ENCODE data around the gene LYL1.
A peak's percentile ranks its signal among the peaks of the same experiment; 100 is the strongest.

LYL1 gene

GRCh38 chr19:13098277-13099072, 4.2 kb downstream of the LYL1 start:
- Histone ChIP-seq H3K27ac (no peak overlapping the region), H3K36me3 (ENCODE audit: insufficient read depth, low read length) (no peaks in the 10 kb centered on the region), H3K4me3 (no peak overlapping the region), H3K9me3 (ENCODE audit: low read depth, low read length) (no peaks in the 10 kb centered on the region), H3K9ac (ENCODE audit: insufficient read length) (no peak overlapping the region)
- no peak for DNase-seq (ENCODE audit: low read depth, low spot score)
- TF ChIP-seq EZH2 (IDR thresholded peaks at IDR 0.05) (no peak), POLR2AphosphoS5 (IDR thresholded peaks at IDR 0.05; ENCODE audit: borderline replicate concordance, low read depth, low read length) (no peak), FOXP2 (optimal IDR thresholded peaks at IDR 0.05; ENCODE audit: control extremely low read depth, extremely low read length, insufficient read depth) (no peak)

GRCh38 chr19:13097463-13098258, 5.0 kb downstream of the LYL1 start:
- peak overlapping the region; percentile 73; the same call in 1 of the 2 replicates for H3K27ac ChIP-seq
- no peak overlapping the region for H3K4me3 ChIP-seq
- DNase-seq (ENCODE audit: low read depth, low spot score) = no peak
- H3K9me3 ChIP-seq (ENCODE audit: low read depth, low read length) = no peaks in the 10 kb centered on the region
- no peak overlapping the region for H3K9ac ChIP-seq (ENCODE audit: insufficient read length)
- TF ChIP-seq EZH2 (IDR thresholded peaks at IDR 0.05) = no peak
- TF ChIP-seq FOXP2 (optimal IDR thresholded peaks at IDR 0.05; ENCODE audit: control extremely low read depth, extremely low read length, insufficient read depth) = no peak
- TF ChIP-seq POLR2AphosphoS5 (IDR thresholded peaks at IDR 0.05; ENCODE audit: borderline replicate concordance, low read depth, low read length) = no peak
- no peaks in the 10 kb centered on the region for H3K36me3 ChIP-seq (ENCODE audit: insufficient read depth, low read length)

GRCh38 chr19:13097033-13097462, 5.6 kb downstream of the LYL1 start:
- Histone ChIP-seq H3K27ac (peak overlapping the region; percentile 73; the same call in 1 of the 2 replicates), H3K4me3 (no peak overlapping the region), H3K36me3 (ENCODE audit: insufficient read depth, low read length) (no peaks in the 10 kb centered on the region), H3K9ac (ENCODE audit: insufficient read length) (peak overlapping the region; percentile 41), H3K9me3 (ENCODE audit: low read depth, low read length) (no peaks in the 10 kb centered on the region)
- DNase-seq (ENCODE audit: low read depth, low spot score) = no peak
- TF ChIP-seq POLR2AphosphoS5 (IDR thresholded peaks at IDR 0.05; ENCODE audit: borderline replicate concordance, low read depth, low read length) (no peak), FOXP2 (optimal IDR thresholded peaks at IDR 0.05; ENCODE audit: control extremely low read depth, extremely low read length, insufficient read depth) (no peak), EZH2 (IDR thresholded peaks at IDR 0.05) (no peak)

- Histone ChIP-seq H3K36me3 (ENCODE audit: insufficient read depth, low read length) (no peaks in the 10 kb centered on the region), H3K4me3 (peak overlapping the region; percentile 42), H3K9me3 (ENCODE audit: low read depth, low read length) (no peaks in the 10 kb centered on the region), H3K27ac (peak overlapping the region; percentile 75), H3K9ac (ENCODE audit: insufficient read length) (peak overlapping the region; percentile 46)
- TF ChIP-seq FOXP2 (optimal IDR thresholded peaks at IDR 0.05; ENCODE audit: control extremely low read depth, extremely low read length, insufficient read depth) (no peak), POLR2AphosphoS5 (IDR thresholded peaks at IDR 0.05; ENCODE audit: borderline replicate concordance, low read depth, low read length) (no peak), EZH2 (IDR thresholded peaks at IDR 0.05) (no peak)
- DNase-seq (ENCODE audit: low read depth, low spot score) = no peak
These were observed 6.4 kb downstream of the LYL1 start for GRCh38 chr19:13095934-13096927.

GRCh38 chr19:13095393-13095784, 7.3 kb downstream of the LYL1 start:
- Histone ChIP-seq H3K4me3 (0 out of 2 replicates have a peak overlapping the region, but pooled peaks have one; percentile 4), H3K9me3 (ENCODE audit: low read depth, low read length) (no peaks in the 10 kb centered on the region), H3K9ac (ENCODE audit: insufficient read length) (no peak overlapping the region), H3K36me3 (ENCODE audit: insufficient read depth, low read length) (no peaks in the 10 kb centered on the region), H3K27ac (peak overlapping the region; percentile 9; the same call in 1 of the 2 replicates)
- no peak for DNase-seq (ENCODE audit: low read depth, low spot score)
- TF ChIP-seq FOXP2 (optimal IDR thresholded peaks at IDR 0.05; ENCODE audit: control extremely low read depth, extremely low read length, insufficient read depth) (no peak), POLR2AphosphoS5 (IDR thresholded peaks at IDR 0.05; ENCODE audit: borderline replicate concordance, low read depth, low read length) (no peak), EZH2 (IDR thresholded peaks at IDR 0.05) (no peak)

GRCh38 chr19:13094771-13095392, 7.8 kb downstream of the LYL1 start:
- no peaks in the 10 kb centered on the region for H3K9me3 ChIP-seq (ENCODE audit: low read depth, low read length)
- H3K36me3 ChIP-seq (ENCODE audit: insufficient read depth, low read length) = no peaks in the 10 kb centered on the region
- no peak for DNase-seq (ENCODE audit: low read depth, low spot score)
- H3K27ac ChIP-seq = peak overlapping the region; percentile 47
- H3K4me3 ChIP-seq = 0 out of 2 replicates have a peak overlapping the region, but pooled peaks have one; percentile 22
- TF ChIP-seq EZH2 (IDR thresholded peaks at IDR 0.05) (no peak), POLR2AphosphoS5 (IDR thresholded peaks at IDR 0.05; ENCODE audit: borderline replicate concordance, low read depth, low read length) (no peak), FOXP2 (optimal IDR thresholded peaks at IDR 0.05; ENCODE audit: control extremely low read depth, extremely low read length, insufficient read depth) (no peak)
- H3K9ac ChIP-seq (ENCODE audit: insufficient read length) = no peak overlapping the region

- Histone ChIP-seq H3K4me3 (peak overlapping the region; percentile 30; the same call in 1 of the 2 replicates), H3K36me3 (ENCODE audit: insufficient read depth, low read length) (no peaks in the 10 kb centered on the region), H3K9ac (ENCODE audit: insufficient read length) (no peak overlapping the region), H3K27ac (peak overlapping the region; percentile 47; the same call in 1 of the 2 replicates), H3K9me3 (ENCODE audit: low read depth, low read length) (no peaks in the 10 kb centered on the region)
- no peak for DNase-seq (ENCODE audit: low read depth, low spot score)
- TF ChIP-seq FOXP2 (optimal IDR thresholded peaks at IDR 0.05; ENCODE audit: control extremely low read depth, extremely low read length, insufficient read depth) = no peak
- no peak for TF ChIP-seq POLR2AphosphoS5 (IDR thresholded peaks at IDR 0.05; ENCODE audit: borderline replicate concordance, low read depth, low read length)
- TF ChIP-seq EZH2 (IDR thresholded peaks at IDR 0.05) = no peak
These were observed 8.6 kb downstream of the LYL1 start for GRCh38 chr19:13094106-13094504.

All from SK-N-MC (cell line).